Fibroblast of lung (primary cell): Measurements from ENCODE around the gene ATP2B3. TPM values are rescaled to one million over a fixed set of nuclear protein-coding genes. Genes with fewer than 3 reads are reported as not detected.

Source experiments
- DNase-seq, 2 donors: peaks; one replicate each; pipeline versions ENCODE4 v3.0.0 to v3.0.0-alpha.2; 2010; ENCODE audit warnings: low read depth in 2 of 2
- H2AFZ ChIP-seq: 2 replicates; pipeline ENCODE4 v1.5.1; 2012; ENCODE audit warnings: low read length, control low read depth, inconsistent platforms
- H3K27ac ChIP-seq: 2 replicates; pipeline ENCODE4 v1.5.1; 2011; ENCODE audit warnings: low read length, control low read depth; ENCODE audit not compliant: insufficient read depth
- H3K27me3 ChIP-seq: 2 replicates; pipeline ENCODE4 v1.5.1; 2011; ENCODE audit warnings: mild to moderate bottlenecking, low read length; ENCODE audit not compliant: control insufficient read depth, insufficient read depth
- H3K36me3 ChIP-seq: 2 replicates; pipeline ENCODE4 v1.5.1; 2011; ENCODE audit warnings: low read length; ENCODE audit not compliant: control insufficient read depth, insufficient read depth
- H3K4me1 ChIP-seq: 2 replicates; pipeline ENCODE4 v1.5.1; 2011; ENCODE audit warnings: low read length; ENCODE audit not compliant: control insufficient read depth, insufficient read depth; ENCODE audit errors: extremely low read depth
- H3K4me2 ChIP-seq: 2 replicates; pipeline ENCODE4 v1.5.1; 2011; ENCODE audit warnings: low read length, control low read depth; ENCODE audit not compliant: insufficient read depth; ENCODE audit errors: extremely low read depth
- H3K4me3 ChIP-seq, 4 experiments: fragments of 200-600 bp in 1 of 4; sonication (generic) in 1 of 4; replicated peaks in 1 of 4; 2 replicates each; pipeline ENCODE4 v1.5.1; 2011 to 2016; ENCODE audit warnings: low read length in 4 of 4, low read depth in 3 of 4, mild to moderate bottlenecking in 3 of 4, control low read depth in 2 of 4, inconsistent platforms in 1 of 4, mixed read lengths in 1 of 4; ENCODE audit not compliant: insufficient read depth in 1 of 4; ENCODE audit errors: control extremely low read depth in 1 of 4
- H3K79me2 ChIP-seq: 2 replicates; pipeline ENCODE4 v1.5.1; 2012; ENCODE audit warnings: mild to moderate bottlenecking, low read length, inconsistent platforms; ENCODE audit not compliant: control insufficient read depth, insufficient read depth
- H3K9ac ChIP-seq: 2 replicates; pipeline ENCODE4 v1.5.1; 2011; ENCODE audit warnings: mild to moderate bottlenecking, low read length, control low read depth; ENCODE audit not compliant: insufficient read depth
- H3K9me3 ChIP-seq: 2 replicates; pipeline ENCODE4 v1.5.1; 2012; ENCODE audit warnings: low read depth, low read length; ENCODE audit not compliant: control insufficient read depth, insufficient read depth
- H4K20me1 ChIP-seq: 2 replicates; pipeline ENCODE4 v1.5.1; 2011; ENCODE audit warnings: low read length; ENCODE audit not compliant: control insufficient read depth, insufficient read depth; ENCODE audit errors: extremely low read depth
- EZH2 ChIP-seq: IDR thresholded peaks from 2 replicates; pipeline ENCODE4 v1.5.1; 2012; ENCODE audit warnings: low read length, control low read depth, mild to moderate bottlenecking; ENCODE audit errors: missing control alignments
- polyA plus RNA-seq, 2 donors: library from polyadenylated mRNA; depleted of rRNA in 1 of 2; stranded (reverse) in 1 of 2; unstranded in 1 of 2; fragments of >200 nt; gene quantifications; 2 replicates each; pipeline ENCODE4 v1.2.1, GENCODE V29; 2011 to 2012; ENCODE audit warnings: missing spikeins in 1 of 2
- total RNA-seq: library from RNA; depleted of rRNA; stranded (reverse); fragments of >200 nt; gene quantifications from 2 replicates; pipeline ENCODE4 v1.2.1, GENCODE V29; 2014
- TF ChIP-seq, protein P1 (sequence below), 2 donors: IDR thresholded peaks in 1 of 2; conservative IDR thresholded peaks in 1 of 2; 1 replicate in 1 of 2; 2 replicates in 1 of 2; pipeline ENCODE4 v1.5.1; 2011 to 2012; ENCODE audit warnings: low read length in 2 of 2, control low read depth in 1 of 2, inconsistent platforms in 1 of 2, low read depth in 1 of 2, mild to moderate bottlenecking in 1 of 2

Gene ATP2B3
- total and polyA plus RNA-seq, 2 donors (not counting 1 experiment from before 2014, with no cell fraction given): not detected

DNA sequence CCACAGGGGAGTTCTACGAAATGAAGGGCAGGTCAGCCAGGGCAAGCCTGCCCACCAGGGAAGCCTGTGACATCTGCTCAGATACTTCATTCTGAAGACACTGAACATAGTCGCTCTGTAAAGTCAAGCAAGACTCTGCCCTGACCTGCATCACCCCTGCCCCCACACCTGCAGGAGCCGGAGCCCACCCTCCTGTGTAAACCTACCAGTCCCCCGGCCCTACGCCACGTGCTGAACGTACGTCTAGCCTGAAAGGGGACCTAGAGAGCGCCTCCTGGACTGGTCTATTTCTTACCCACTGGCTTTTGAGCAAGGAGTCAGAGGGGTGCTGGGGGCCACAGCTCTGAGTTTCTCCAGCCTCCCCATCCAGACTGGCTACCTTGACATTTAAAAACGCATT, 69.9 kb downstream of the ATP2B3 start:
- Histone ChIP-seq H3K9ac (no peak overlapping the region), H4K20me1 (no peaks in the 10 kb centered on the region), H3K4me2 (no peak overlapping the region), H3K9me3 (no peaks in the 10 kb centered on the region), H3K4me1 (no peaks in the 10 kb centered on the region), H3K36me3 (no peaks in the 10 kb centered on the region), H3K27ac (no peak overlapping the region), H3K4me3 (no peak overlapping the region), H3K27me3 (no peaks in the 10 kb centered on the region), H2AFZ (no peak overlapping the region), H3K79me2 (no peaks in the 10 kb centered on the region)
- no peak for DNase-seq
- TF ChIP-seq, protein P1, sequence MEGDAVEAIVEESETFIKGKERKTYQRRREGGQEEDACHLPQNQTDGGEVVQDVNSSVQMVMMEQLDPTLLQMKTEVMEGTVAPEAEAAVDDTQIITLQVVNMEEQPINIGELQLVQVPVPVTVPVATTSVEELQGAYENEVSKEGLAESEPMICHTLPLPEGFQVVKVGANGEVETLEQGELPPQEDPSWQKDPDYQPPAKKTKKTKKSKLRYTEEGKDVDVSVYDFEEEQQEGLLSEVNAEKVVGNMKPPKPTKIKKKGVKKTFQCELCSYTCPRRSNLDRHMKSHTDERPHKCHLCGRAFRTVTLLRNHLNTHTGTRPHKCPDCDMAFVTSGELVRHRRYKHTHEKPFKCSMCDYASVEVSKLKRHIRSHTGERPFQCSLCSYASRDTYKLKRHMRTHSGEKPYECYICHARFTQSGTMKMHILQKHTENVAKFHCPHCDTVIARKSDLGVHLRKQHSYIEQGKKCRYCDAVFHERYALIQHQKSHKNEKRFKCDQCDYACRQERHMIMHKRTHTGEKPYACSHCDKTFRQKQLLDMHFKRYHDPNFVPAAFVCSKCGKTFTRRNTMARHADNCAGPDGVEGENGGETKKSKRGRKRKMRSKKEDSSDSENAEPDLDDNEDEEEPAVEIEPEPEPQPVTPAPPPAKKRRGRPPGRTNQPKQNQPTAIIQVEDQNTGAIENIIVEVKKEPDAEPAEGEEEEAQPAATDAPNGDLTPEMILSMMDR (conservative IDR thresholded peaks at IDR 0.05 in 1 of 2, IDR thresholded peaks at IDR 0.05 in 1 of 2; ENCODE audit: low read depth in 1 of 2, low read length in 2 of 2): no peak
- no peak for TF ChIP-seq EZH2

DNA sequence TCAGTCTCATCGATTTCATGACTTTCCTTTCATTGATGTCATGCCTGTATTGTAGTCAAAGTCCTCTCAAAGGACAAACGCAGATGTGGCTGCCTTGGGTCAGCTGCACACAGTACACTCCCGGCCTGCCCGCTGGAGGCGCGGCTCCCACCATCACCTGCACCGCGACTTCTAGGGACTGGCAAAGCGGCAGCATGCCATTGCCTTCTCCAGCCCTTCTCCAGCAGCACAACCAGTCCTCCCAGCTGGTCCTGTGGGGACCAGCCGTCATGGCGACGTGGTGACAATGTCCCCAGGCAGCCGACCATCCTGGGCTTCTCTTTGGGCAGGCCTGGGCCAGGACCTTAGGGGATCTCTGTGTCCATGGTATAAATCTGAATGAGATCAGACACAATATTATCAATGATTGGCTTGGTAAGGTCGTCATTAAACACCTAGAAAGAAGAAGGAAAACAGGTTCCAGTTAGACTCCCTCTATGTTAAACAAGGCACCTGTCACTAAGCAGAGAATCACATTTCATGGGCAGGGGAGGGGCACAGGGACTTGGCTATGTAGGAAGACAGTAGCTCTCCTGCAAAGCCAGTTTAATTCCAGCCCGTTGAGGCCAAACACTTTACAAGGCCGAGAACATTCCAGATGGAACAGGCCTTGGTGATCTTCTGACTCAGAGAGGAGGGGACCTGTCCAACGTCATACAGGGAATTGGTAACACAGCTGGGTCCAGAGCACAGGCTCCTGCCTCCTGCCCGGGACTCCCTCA, 70.8 kb downstream of the ATP2B3 start:
- H3K79me2 ChIP-seq: no peaks in the 10 kb centered on the region
- H4K20me1 ChIP-seq: no peaks in the 10 kb centered on the region
- no peak for DNase-seq
- no peak for TF ChIP-seq EZH2
- TF ChIP-seq, protein P1 (conservative IDR thresholded peaks at IDR 0.05 in 1 of 2, IDR thresholded peaks at IDR 0.05 in 1 of 2; ENCODE audit: low read depth in 1 of 2, low read length in 2 of 2): no peak
- no peaks in the 10 kb centered on the region for H3K9me3 ChIP-seq
- H3K4me3 ChIP-seq: no peak overlapping the region
- no peak overlapping the region for H3K4me2 ChIP-seq
- H3K27ac ChIP-seq: no peak overlapping the region
- H2AFZ ChIP-seq: no peak overlapping the region
- no peak overlapping the region for H3K9ac ChIP-seq
- no peaks in the 10 kb centered on the region for H3K4me1 ChIP-seq
- peaks cover 1% of the 10 kb centered on the region for H3K36me3 ChIP-seq
- H3K27me3 ChIP-seq: no peaks in the 10 kb centered on the region

DNA sequence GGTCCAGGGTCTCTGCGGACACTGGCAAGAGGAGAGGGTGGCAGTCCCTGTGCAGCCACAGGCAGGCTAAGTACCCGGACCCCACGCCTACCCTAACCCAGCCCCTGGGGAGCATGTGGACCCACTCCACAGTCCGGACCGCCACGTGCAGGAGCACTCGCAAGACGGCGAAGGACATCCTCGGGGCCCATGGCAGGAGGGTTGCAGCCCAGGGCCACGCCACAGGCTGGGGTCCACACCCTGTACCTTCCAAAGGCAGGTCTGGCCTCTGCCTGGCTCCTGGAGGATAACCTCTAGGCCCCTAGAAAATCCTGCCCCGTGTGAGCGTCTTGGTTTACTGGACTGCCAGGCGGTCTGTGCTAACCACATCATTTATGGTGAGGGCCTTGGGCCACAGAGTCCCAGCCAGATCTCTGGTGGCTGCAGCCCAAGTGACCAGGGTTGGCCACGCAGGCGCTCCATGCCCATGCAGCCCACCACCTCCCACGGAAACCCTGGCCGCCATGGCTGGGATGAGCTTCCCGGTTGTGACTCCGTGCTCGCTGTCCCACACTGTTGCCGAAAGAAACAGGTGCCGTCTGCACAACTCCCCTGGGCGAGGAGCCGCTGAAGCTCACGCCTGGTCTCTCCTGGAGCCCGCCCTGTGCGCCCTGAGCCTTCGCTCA, 71.5 kb downstream of the ATP2B3 start:
- Histone ChIP-seq H3K4me2 (no peak overlapping the region), H3K79me2 (no peaks in the 10 kb centered on the region), H4K20me1 (no peaks in the 10 kb centered on the region), H3K4me1 (no peaks in the 10 kb centered on the region), H3K27ac (no peak overlapping the region), H3K9ac (no peak overlapping the region), H3K27me3 (no peaks in the 10 kb centered on the region), H3K36me3 (peaks cover 1% of the 10 kb centered on the region), H3K9me3 (no peaks in the 10 kb centered on the region), H2AFZ (no peak overlapping the region), H3K4me3 (no peak overlapping the region)
- TF ChIP-seq, protein P1 (conservative IDR thresholded peaks at IDR 0.05 in 1 of 2, IDR thresholded peaks at IDR 0.05 in 1 of 2; ENCODE audit: low read depth in 1 of 2, low read length in 2 of 2): no peak
- no peak for TF ChIP-seq EZH2
- no peak for DNase-seq
